K562 (cell line): Measurements from ENCODE around the gene ZNF521. TPM values are rescaled to one million over a fixed set of nuclear protein-coding genes. Genes with fewer than 3 reads are reported as not detected.
A peak's percentile ranks its signal among the peaks of the same experiment; 100 is the strongest.

Experiments used
- BRD4 ChIP-seq: fragments of 200-600 bp; sonication (generic); IDR thresholded peaks from 2 replicates; pipeline ENCODE4 v1.6.1; 2017; ENCODE audit warnings: inconsistent platforms
- DPF2 ChIP-seq: fragments of 450-650 bp; IDR thresholded peaks from 2 replicates; pipeline ENCODE4 v1.6.1; 2016
- FOXK2 ChIP-seq, 2 experiments: fragments of 450-650 bp; IDR thresholded peaks in 1 of 2; conservative IDR thresholded peaks in 1 of 2; 2 replicates each; pipeline ENCODE4 v1.6.1; 2016; ENCODE audit warnings: low read depth in 2 of 2, mild to moderate bottlenecking in 1 of 2
- FOXM1 ChIP-seq, 2 experiments: fragments of 450-650 bp in 1 of 2; sonication (generic) in 1 of 2; formaldehyde crosslinking in 1 of 2; IDR thresholded peaks; 2 replicates each; pipeline versions ENCODE4 v1.6.1 to v1.9.0; 2017 to 2022; ENCODE audit warnings: low read depth in 2 of 2, mild to moderate bottlenecking in 2 of 2, missing genetic modification reagents in 1 of 2, moderate library complexity in 1 of 2
- HSF4 ChIP-seq: fragments of 250-450 bp; sonication (Bioruptor Pico); IDR thresholded peaks from 2 replicates; pipeline ENCODE4 v2.1.2; 2022; ENCODE audit warnings: mild to moderate bottlenecking, moderate library complexity, borderline replicate concordance
- JUND ChIP-seq, 2 experiments: IDR thresholded peaks; 2 replicates in 1 of 2; 3 replicates in 1 of 2; pipeline ENCODE4 v1.6.1; 2011; ENCODE audit warnings: borderline replicate concordance in 2 of 2, low read depth in 2 of 2, low read length in 2 of 2, improper control_type of control experiment in 1 of 2, missing biosample characterization in 1 of 2, missing genetic modification characterization in 1 of 2, missing genetic modification reagents in 1 of 2
- MEF2D ChIP-seq: conservative IDR thresholded peaks from 2 replicates; pipeline ENCODE4 v1.6.1; 2016; ENCODE audit warnings: low read depth, missing genetic modification characterization, missing compliant biosample characterization
- MTA1 ChIP-seq: fragments of 450-650 bp; IDR thresholded peaks from 2 replicates; pipeline ENCODE4 v1.6.1; 2017; ENCODE audit warnings: borderline replicate concordance
- MYC ChIP-seq, 2 experiments: fragments of 250-450 bp in 1 of 2; sonication (Bioruptor Pico) in 1 of 2; IDR thresholded peaks; 2 replicates each; pipeline versions ENCODE4 v1.5.1 to v1.6.1; 2012 to 2021; ENCODE audit warnings: low read depth in 2 of 2, borderline replicate concordance in 1 of 2, improper control_type of control experiment in 1 of 2, low read length in 1 of 2, mild to moderate bottlenecking in 1 of 2, moderate library complexity in 1 of 2
- NFIX ChIP-seq: fragments of 250-450 bp; sonication (Bioruptor Pico); IDR thresholded peaks from 2 replicates; pipeline ENCODE4 v1.4.0; 2020; ENCODE audit warnings: low read depth, mild to moderate bottlenecking, moderate library complexity
- NR2C1 ChIP-seq, 2 experiments: fragments of 450-650 bp; IDR thresholded peaks; 2 replicates each; pipeline ENCODE4 v1.6.1; 2017; ENCODE audit warnings: mild to moderate bottlenecking in 2 of 2, antibody characterized with exemption in 1 of 2, inconsistent platforms in 1 of 2, missing compliant biosample characterization in 1 of 2, missing genetic modification characterization in 1 of 2
- NRF1 ChIP-seq, 2 experiments: fragments of 450-650 bp; IDR thresholded peaks in 1 of 2; conservative IDR thresholded peaks in 1 of 2; 2 replicates each; pipeline ENCODE4 v1.6.1; 2014; ENCODE audit warnings: mild to moderate bottlenecking in 2 of 2
- SMAD1 ChIP-seq: fragments of 150-350 bp; IDR thresholded peaks from 2 replicates; pipeline ENCODE4 v1.6.1; 2014; ENCODE audit warnings: low read length, low read depth; ENCODE audit not compliant: partially characterized antibody
- SMARCE1 ChIP-seq: fragments of 450-650 bp; IDR thresholded peaks from 2 replicates; pipeline ENCODE4 v1.7.1; 2016; ENCODE audit warnings: mild to moderate bottlenecking
- STAT5A ChIP-seq: IDR thresholded peaks from 2 replicates; pipeline ENCODE4 v1.6.1; 2012; ENCODE audit warnings: low read length, inconsistent platforms, borderline replicate concordance
- TAF9B ChIP-seq: fragments of 450-650 bp; IDR thresholded peaks from 2 replicates; pipeline ENCODE4 v1.6.1; 2018; ENCODE audit warnings: mild to moderate bottlenecking; ENCODE audit not compliant: partially characterized antibody
- TBP ChIP-seq: optimal IDR thresholded peaks from 2 replicates; pipeline ENCODE3; 2011; ENCODE audit warnings: low read depth, low read length, improper control_type of control experiment
- TEAD2 ChIP-seq: fragments of 450-650 bp; IDR thresholded peaks from 2 replicates; pipeline ENCODE4 v1.6.1; 2016; ENCODE audit warnings: missing genetic modification characterization, control low read depth, missing compliant biosample characterization
- TRIM24 ChIP-seq, 2 experiments: fragments of 450-650 bp; IDR thresholded peaks; 2 replicates each; pipeline ENCODE4 v1.6.1; 2016
- ZBTB9 ChIP-seq: fragments of 450-650 bp; formaldehyde crosslinking; IDR thresholded peaks from 2 replicates; pipeline ENCODE4 v1.4.0; 2020; ENCODE audit warnings: mild to moderate bottlenecking, moderate library complexity
- ZKSCAN3 ChIP-seq: fragments of 250-450 bp; sonication (Bioruptor Pico); IDR thresholded peaks from 2 replicates; pipeline ENCODE4 v1.4.0; 2020
- ZNF507 ChIP-seq: conservative IDR thresholded peaks from 2 replicates; pipeline ENCODE4 v1.6.1; 2017; ENCODE audit warnings: missing genetic modification characterization, missing compliant biosample characterization
- ZNF76 ChIP-seq: fragments of 250-450 bp; sonication (Bioruptor Pico); IDR thresholded peaks from 2 replicates; pipeline ENCODE4 v1.4.0; 2020; ENCODE audit warnings: mild to moderate bottlenecking, moderate library complexity, borderline replicate concordance
- polyA plus RNA-seq, 8 experiments: library from polyadenylated mRNA; depleted of rRNA in 4 of 8; stranded (reverse) in 5 of 8; unstranded in 3 of 8; fragments of >200 nt; fragmentation: Nextera tagmentation in 2 of 8; fragmentation: Illumina TruSeq in 1 of 8; extraction: Ambion mirVana in 2 of 8; extraction: Trizol in 1 of 8; gene quantifications; 2 replicates each; pipeline versions ENCODE4 v1.2.1 to v1.2.3, GENCODE V29; 2011 to 2014; ENCODE audit warnings: inconsistent platforms in 1 of 8, missing spikeins in 1 of 8
- total RNA-seq, 7 experiments: library from RNA; depleted of rRNA in 6 of 7; stranded (reverse); fragments of >200 nt in 6 of 7; fragmentation: Illumina TruSeq in 2 of 7; extraction: Trizol in 2 of 7; gene quantifications; 2 replicates each; pipeline versions ENCODE4 v1.2.1 to v1.2.3, GENCODE V29; 2011 to 2021; ENCODE audit warnings: low replicate concordance in 1 of 7
- TF ChIP-seq, protein P1 (sequence below): sonication (generic); formaldehyde crosslinking; IDR thresholded peaks from 2 replicates; pipeline ENCODE4 v1.8.0; 2022; ENCODE audit warnings: mild to moderate bottlenecking, missing genetic modification reagents

ZNF521 gene
- total and polyA plus RNA-seq, 9 of the 15 experiments (the other 6 are each of a cell fraction or from before 2014, with no cell fraction given) = 1.2 to 5.8 (median 1.6) TPM

- TF ChIP-seq FOXM1 (IDR thresholded peaks at IDR 0.05; ENCODE audit: low read depth) = peak; percentile 58; the same call in 1 of the 2 replicates
- no peak for TF ChIP-seq FOXM1 (CRISPR knock-in tag; IDR thresholded peaks at IDR 0.05; ENCODE audit: low read depth)
- peak in 1 of 2 experiments; percentile 69; a peak in 2 of 4 replicates for TF ChIP-seq TRIM24 (IDR thresholded peaks at IDR 0.05)
- TF ChIP-seq MTA1 = peak; percentile 56; the same call in 1 of the 2 replicates
- TF ChIP-seq NRF1 (conservative IDR thresholded peaks at IDR 0.05 in 1 of 2, IDR thresholded peaks at IDR 0.05 in 1 of 2) = no peak
- no peak for TF ChIP-seq TEAD2 (tag)
- TF ChIP-seq MEF2D (tag) = 0 out of 2 replicates have a peak, but pooled peaks have one; percentile 56
- TF ChIP-seq DPF2 = peak; percentile 89
- TF ChIP-seq BRD4 = no peak
- TF ChIP-seq FOXK2 (conservative IDR thresholded peaks at IDR 0.05 in 1 of 2, IDR thresholded peaks at IDR 0.05 in 1 of 2; ENCODE audit: low read depth in 2 of 2) = no peak
- TF ChIP-seq, protein P1, sequence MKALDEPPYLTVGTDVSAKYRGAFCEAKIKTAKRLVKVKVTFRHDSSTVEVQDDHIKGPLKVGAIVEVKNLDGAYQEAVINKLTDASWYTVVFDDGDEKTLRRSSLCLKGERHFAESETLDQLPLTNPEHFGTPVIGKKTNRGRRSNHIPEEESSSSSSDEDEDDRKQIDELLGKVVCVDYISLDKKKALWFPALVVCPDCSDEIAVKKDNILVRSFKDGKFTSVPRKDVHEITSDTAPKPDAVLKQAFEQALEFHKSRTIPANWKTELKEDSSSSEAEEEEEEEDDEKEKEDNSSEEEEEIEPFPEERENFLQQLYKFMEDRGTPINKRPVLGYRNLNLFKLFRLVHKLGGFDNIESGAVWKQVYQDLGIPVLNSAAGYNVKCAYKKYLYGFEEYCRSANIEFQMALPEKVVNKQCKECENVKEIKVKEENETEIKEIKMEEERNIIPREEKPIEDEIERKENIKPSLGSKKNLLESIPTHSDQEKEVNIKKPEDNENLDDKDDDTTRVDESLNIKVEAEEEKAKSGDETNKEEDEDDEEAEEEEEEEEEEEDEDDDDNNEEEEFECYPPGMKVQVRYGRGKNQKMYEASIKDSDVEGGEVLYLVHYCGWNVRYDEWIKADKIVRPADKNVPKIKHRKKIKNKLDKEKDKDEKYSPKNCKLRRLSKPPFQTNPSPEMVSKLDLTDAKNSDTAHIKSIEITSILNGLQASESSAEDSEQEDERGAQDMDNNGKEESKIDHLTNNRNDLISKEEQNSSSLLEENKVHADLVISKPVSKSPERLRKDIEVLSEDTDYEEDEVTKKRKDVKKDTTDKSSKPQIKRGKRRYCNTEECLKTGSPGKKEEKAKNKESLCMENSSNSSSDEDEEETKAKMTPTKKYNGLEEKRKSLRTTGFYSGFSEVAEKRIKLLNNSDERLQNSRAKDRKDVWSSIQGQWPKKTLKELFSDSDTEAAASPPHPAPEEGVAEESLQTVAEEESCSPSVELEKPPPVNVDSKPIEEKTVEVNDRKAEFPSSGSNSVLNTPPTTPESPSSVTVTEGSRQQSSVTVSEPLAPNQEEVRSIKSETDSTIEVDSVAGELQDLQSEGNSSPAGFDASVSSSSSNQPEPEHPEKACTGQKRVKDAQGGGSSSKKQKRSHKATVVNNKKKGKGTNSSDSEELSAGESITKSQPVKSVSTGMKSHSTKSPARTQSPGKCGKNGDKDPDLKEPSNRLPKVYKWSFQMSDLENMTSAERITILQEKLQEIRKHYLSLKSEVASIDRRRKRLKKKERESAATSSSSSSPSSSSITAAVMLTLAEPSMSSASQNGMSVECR (CRISPR knock-in tag) = no peak
- TF ChIP-seq ZNF507 = no peak
- TF ChIP-seq ZNF76 = no peak
- no peak for TF ChIP-seq ZKSCAN3 (CRISPR knock-in tag)
- no peak for TF ChIP-seq HSF4 (CRISPR knock-in tag)
- peak; percentile 63; the same call in 1 of the 2 replicates for TF ChIP-seq STAT5A
- TF ChIP-seq NR2C1 (IDR thresholded peaks at IDR 0.05) = no peak
- 0 out of 2 replicates have a peak, but pooled peaks have one; percentile 37 for TF ChIP-seq NR2C1 (tag; IDR thresholded peaks at IDR 0.05)
- TF ChIP-seq ZBTB9 (CRISPR knock-in tag) = peak; percentile 82; the same call in 1 of the 2 replicates
- no peak for TF ChIP-seq NFIX (CRISPR knock-in tag)
- no peak for TF ChIP-seq TBP
- peak; percentile 46; the same call in 1 of the 2 replicates for TF ChIP-seq JUND (IDR thresholded peaks at IDR 0.05; ENCODE audit: borderline replicate concordance, low read depth, low read length)
- TF ChIP-seq JUND (tag; IDR thresholded peaks at IDR 0.05; ENCODE audit: borderline replicate concordance, low read depth, low read length) = no peak
- 0 out of 2 replicates have a peak, but pooled peaks have one; percentile 28 for TF ChIP-seq MYC (IDR thresholded peaks at IDR 0.05; ENCODE audit: low read depth, low read length)
- TF ChIP-seq MYC (CRISPR knock-in tag; IDR thresholded peaks at IDR 0.05; ENCODE audit: borderline replicate concordance, low read depth) = no peak
- peak; percentile 35 for TF ChIP-seq SMAD1
- TF ChIP-seq TAF9B = peak; percentile 45
- TF ChIP-seq SMARCE1 = peak; percentile 92
Observed at GRCh38 chr18:25223211-25223610, 128.8 kb downstream of the ZNF521 start (continued).
